Keratinocyte (primary cell): Measurements from ENCODE around the gene MMGT1. TPM values are rescaled to one million over a fixed set of nuclear protein-coding genes. Genes with fewer than 3 reads are reported as not detected.

ENCODE experiments used
- DNase-seq: peaks from one replicate; pipeline ENCODE4 v3.0.0-alpha.2; 2011; ENCODE audit warnings: low read depth, missing footprints, low spot score
- FAIRE-seq: peaks from 2 replicates; lab custom pipeline; 2011; peaks lifted over from hg19 to GRCh38; lab: Jason Lieb, UNC
- H2AFZ ChIP-seq: 2 replicates; pipeline ENCODE4 v1.6.0; 2012; ENCODE audit warnings: low read length, control low read depth, inconsistent platforms; ENCODE audit not compliant: control insufficient read depth
- H3K27ac ChIP-seq: 2 replicates; pipeline ENCODE4 v1.5.1; 2011; ENCODE audit warnings: low read length; ENCODE audit not compliant: control insufficient read depth, insufficient read depth
- H3K27me3 ChIP-seq: 3 replicates; pipeline ENCODE4 v1.6.0; 2011; ENCODE audit warnings: low read length; ENCODE audit not compliant: control insufficient read depth, insufficient read depth; ENCODE audit errors: extremely low read depth
- H3K36me3 ChIP-seq, 2 experiments: 2 replicates in 1 of 2; 3 replicates in 1 of 2; pipeline ENCODE4 v1.5.1; 2011; ENCODE audit warnings: low read length in 2 of 2, mild to moderate bottlenecking in 1 of 2; ENCODE audit not compliant: control insufficient read depth in 2 of 2, insufficient read depth in 2 of 2; ENCODE audit errors: extremely low read depth in 1 of 2
- H3K4me1 ChIP-seq: 3 replicates; pipeline ENCODE4 v1.5.1; 2011; ENCODE audit warnings: low read length; ENCODE audit not compliant: control insufficient read depth, insufficient read depth; ENCODE audit errors: extremely low read depth
- H3K4me2 ChIP-seq: 3 replicates; pipeline ENCODE4 v1.6.0; 2011; ENCODE audit warnings: low read depth, low read length; ENCODE audit not compliant: control insufficient read depth, insufficient read depth; ENCODE audit errors: extremely low read depth
- H3K4me3 ChIP-seq, 3 experiments: fragments of 200-600 bp in 1 of 3; sonication (generic) in 1 of 3; 2 replicates in 2 of 3; 3 replicates in 1 of 3; pipeline ENCODE4 v1.5.1; 2011 to 2016; ENCODE audit warnings: low read length in 3 of 3, mild to moderate bottlenecking in 3 of 3, control low read depth in 2 of 3, inconsistent platforms in 1 of 3, low read depth in 1 of 3, mixed read lengths in 1 of 3, mixed run types in 1 of 3, moderate library complexity in 1 of 3; ENCODE audit not compliant: control insufficient read depth in 2 of 3, insufficient read depth in 2 of 3; ENCODE audit errors: extremely low read depth in 1 of 3
- H3K79me2 ChIP-seq: 2 replicates; pipeline ENCODE4 v1.6.0; 2012; ENCODE audit warnings: low read length; ENCODE audit not compliant: control insufficient read depth, insufficient read depth
- H3K9ac ChIP-seq: 3 replicates; pipeline ENCODE4 v1.6.0; 2011; ENCODE audit warnings: low read length; ENCODE audit not compliant: control insufficient read depth, insufficient read depth; ENCODE audit errors: extremely low read depth
- H3K9me1 ChIP-seq: 3 replicates; pipeline ENCODE4 v1.6.0; 2011; ENCODE audit warnings: low read length; ENCODE audit not compliant: control insufficient read depth, insufficient read depth; ENCODE audit errors: extremely low read depth
- H3K9me3 ChIP-seq: 2 replicates; pipeline ENCODE4 v1.5.1; 2012; ENCODE audit warnings: low read depth, low read length; ENCODE audit not compliant: control insufficient read depth
- H4K20me1 ChIP-seq: 3 replicates; pipeline ENCODE4 v1.6.0; 2011; ENCODE audit warnings: low read length; ENCODE audit not compliant: control insufficient read depth, insufficient read depth; ENCODE audit errors: extremely low read depth
- CTCF ChIP-seq, 3 experiments: IDR thresholded peaks in 1 of 3; conservative IDR thresholded peaks in 1 of 3; optimal IDR thresholded peaks in 1 of 3; 2 replicates in 2 of 3; 3 replicates in 1 of 3; pipeline versions ENCODE3 to v1.5.1; 2011; ENCODE audit warnings: low read length in 3 of 3, mild to moderate bottlenecking in 3 of 3, moderate library complexity in 2 of 3, control low read depth in 1 of 3, inconsistent platforms in 1 of 3; ENCODE audit not compliant: insufficient read depth in 2 of 3; ENCODE audit errors: extremely low read depth in 1 of 3
- EZH2 ChIP-seq: IDR thresholded peaks from one replicate; pipeline ENCODE4 v1.6.1; 2012; ENCODE audit warnings: inconsistent platforms, mild to moderate bottlenecking, low read length, moderate library complexity
- dilution Hi-C: fragments of 300-500 bp; cut with MboI; formaldehyde crosslinking; loops from one replicate; pipeline ENCODE4 v1.7.0; 2020; ENCODE audit warnings: low sequenced_read_pairs; ENCODE audit not compliant: extremely low pct_ligation_motif_present
- polyA plus RNA-seq, 5 experiments: library from polyadenylated mRNA; depleted of rRNA in 3 of 5; stranded (reverse) in 3 of 5; stranded (forward) in 1 of 5; unstranded in 1 of 5; fragments of >200 nt; gene quantifications; 1 replicate in 1 of 5; 2 replicates in 3 of 5; 3 replicates in 1 of 5; pipeline versions ENCODE4 v1.2.1 to v1.2.3, GENCODE V29; 2011 to 2012; ENCODE audit warnings: missing spikeins in 2 of 5, low read depth in 1 of 5, low replicate concordance in 1 of 5

The MMGT1 gene
- polyA plus RNA-seq, 1 donor (not counting 4 experiments of a cell fraction or from before 2014, with no cell fraction given), result 19.8 TPM

- FAIRE-seq (no peak), DNase-seq (no peak)
- Histone ChIP-seq H3K9me3 (no peaks in the 10 kb centered on the region), H2AFZ (peak overlapping the region; percentile 77), H4K20me1 (no peaks in the 10 kb centered on the region), H3K4me2 (peak overlapping the region; percentile 83), H3K4me1 (peaks cover 8% of the 10 kb centered on the region), H3K27me3 (no peaks in the 10 kb centered on the region), H3K9ac (peak overlapping the region; percentile 81), H3K27ac (peak overlapping the region; percentile 49), H3K36me3 (no peaks in the 10 kb centered on the region), H3K79me2 (peaks cover 21% of the 10 kb centered on the region), H3K9me1 (no peaks in the 10 kb centered on the region), H3K4me3 (peak overlapping the region; percentile 48 to 76 (median 74))
- dilution Hi-C loops, result no loop called here
- no peak for TF ChIP-seq EZH2
- TF ChIP-seq CTCF (optimal IDR thresholded peaks at IDR 0.05 in 1 of 3, IDR thresholded peaks at IDR 0.05 in 1 of 3, conservative IDR thresholded peaks at IDR 0.05 in 1 of 3; ENCODE audit: extremely low read depth in 1 of 3, insufficient read depth in 2 of 3, low read length in 3 of 3), result no peak
These were observed 12.2 kb upstream of the MMGT1 start for GRCh38 chrX:135985973-135986310.

- Histone ChIP-seq H3K27ac (peak within 1 kb of the TSS; percentile 76), H3K79me2 (peaks cover 21% of the 10 kb centered on the region), H3K9me1 (no peaks in the 10 kb centered on the region), H3K9ac (peak within 1 kb of the TSS; percentile 81), H3K9me3 (no peaks in the 10 kb centered on the region), H3K36me3 (no peaks in the 10 kb centered on the region), H3K4me3 (peak within 1 kb of the TSS; percentile 48 to 76 (median 74)), H2AFZ (peak within 1 kb of the TSS; percentile 85), H3K4me1 (peaks cover 8% of the 10 kb centered on the region), H3K4me2 (peak within 1 kb of the TSS; percentile 83), H3K27me3 (no peaks in the 10 kb centered on the region), H4K20me1 (no peaks in the 10 kb centered on the region)
- TF ChIP-seq CTCF (optimal IDR thresholded peaks at IDR 0.05 in 1 of 3, IDR thresholded peaks at IDR 0.05 in 1 of 3, conservative IDR thresholded peaks at IDR 0.05 in 1 of 3; ENCODE audit: extremely low read depth in 1 of 3, insufficient read depth in 2 of 3, low read length in 3 of 3) (no peak), EZH2 (no peak)
- dilution Hi-C loops, result no loop called here
- FAIRE-seq (no peak), DNase-seq (no peak)
These were observed 11.6 kb upstream of the MMGT1 start, which contains the start of gene SLC9A6 for GRCh38 chrX:135985157-135985972. Gene SLC9A6 (plus strand): TSS chrX:135985435. CDS start chrX:135985659, 224 bp downstream.
